Progenitor cell of endocrine pancreas (in vitro differentiated cells): ENCODE measurements around the gene LIG1. TPM values are rescaled to one million over a fixed set of nuclear protein-coding genes. Genes with fewer than 3 reads are reported as not detected.
A peak's percentile ranks its signal among the peaks of the same experiment; 100 is the strongest.

Source experiments
- DNase-seq: peaks from one replicate; pipeline ENCODE4 v3.0.0; 2021; ENCODE audit warnings: low spot score; ENCODE audit not compliant: unreplicated experiment
- H3K27ac Mint-ChIP-seq: 2 replicates; pipeline ENCODE4 v1.8.0; 2021; ENCODE audit warnings: mild to moderate bottlenecking, moderate library complexity, mixed read lengths
- H3K27me3 Mint-ChIP-seq: 2 replicates; pipeline ENCODE4 v1.8.0; 2021; ENCODE audit warnings: mixed read lengths
- H3K36me3 Mint-ChIP-seq: 2 replicates; pipeline ENCODE4 v1.8.0; 2022; ENCODE audit warnings: mixed read lengths; ENCODE audit not compliant: insufficient read depth
- H3K4me1 Mint-ChIP-seq: 2 replicates; pipeline ENCODE4 v1.8.0; 2021; ENCODE audit warnings: low read depth, mixed read lengths
- H3K4me3 Mint-ChIP-seq: 2 replicates; pipeline ENCODE4 v1.8.0; 2021; ENCODE audit warnings: low read depth, mild to moderate bottlenecking, moderate library complexity, mixed read lengths
- H3K9me3 Mint-ChIP-seq: 2 replicates; pipeline ENCODE4 v1.8.0; 2021; ENCODE audit warnings: low read depth, mixed read lengths
- total RNA-seq: library from RNA; stranded (reverse); gene quantifications from 2 replicates; pipeline ENCODE4 v1.2.1, GENCODE V29; 2021
- TF ChIP-seq, protein P1 (sequence below): fragments of 200-600 bp; sonication (generic); IDR thresholded peaks from one replicate; pipeline ENCODE4 v1.5.0; 2021; ENCODE audit warnings: antibody characterized with exemption, mild to moderate bottlenecking; ENCODE audit not compliant: unreplicated experiment

The LIG1 gene
- total RNA-seq, 1 donor from 2014 or later, result 90.4 TPM

DNA sequence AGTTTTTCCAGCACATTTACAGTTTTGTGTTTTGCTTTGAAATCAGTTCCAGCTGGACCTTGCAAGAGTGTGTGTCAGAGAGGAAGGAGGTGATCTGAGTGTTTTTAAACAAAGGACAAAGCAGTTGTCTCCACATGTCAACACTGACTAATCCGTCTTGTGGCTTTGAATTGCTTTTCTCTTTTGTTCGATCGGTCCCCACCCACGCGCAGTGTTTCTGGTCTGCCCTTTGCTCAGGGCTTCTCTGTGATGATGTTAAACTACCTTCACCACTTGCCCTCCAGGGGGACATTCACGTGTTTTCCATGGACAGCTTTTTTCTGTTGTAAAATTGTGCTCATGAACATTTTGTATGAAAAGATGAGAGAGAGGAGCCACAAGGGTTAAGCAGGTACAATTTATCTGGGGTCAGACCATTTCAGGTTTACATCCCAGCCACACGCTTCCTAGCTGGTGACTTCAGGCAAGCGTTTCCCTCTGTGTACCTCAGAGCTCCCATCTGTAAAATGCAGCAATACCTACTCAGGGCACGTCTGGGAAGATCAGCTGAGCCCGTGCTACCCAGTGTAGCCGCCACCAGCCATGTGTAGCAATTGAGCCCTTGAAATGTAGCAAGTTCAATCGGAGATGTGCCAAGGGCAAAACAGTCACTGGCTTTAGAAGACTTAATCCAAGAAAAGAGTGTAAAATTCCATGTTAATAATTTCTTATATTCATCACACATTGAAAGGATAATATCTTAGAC is 46.1 kb downstream of the LIG1 start:
- H3K4me1 Mint-ChIP-seq, result peaks cover 6% of the 10 kb centered on the region
- H3K27ac Mint-ChIP-seq, result no peak overlapping the region
- TF ChIP-seq, protein P1, sequence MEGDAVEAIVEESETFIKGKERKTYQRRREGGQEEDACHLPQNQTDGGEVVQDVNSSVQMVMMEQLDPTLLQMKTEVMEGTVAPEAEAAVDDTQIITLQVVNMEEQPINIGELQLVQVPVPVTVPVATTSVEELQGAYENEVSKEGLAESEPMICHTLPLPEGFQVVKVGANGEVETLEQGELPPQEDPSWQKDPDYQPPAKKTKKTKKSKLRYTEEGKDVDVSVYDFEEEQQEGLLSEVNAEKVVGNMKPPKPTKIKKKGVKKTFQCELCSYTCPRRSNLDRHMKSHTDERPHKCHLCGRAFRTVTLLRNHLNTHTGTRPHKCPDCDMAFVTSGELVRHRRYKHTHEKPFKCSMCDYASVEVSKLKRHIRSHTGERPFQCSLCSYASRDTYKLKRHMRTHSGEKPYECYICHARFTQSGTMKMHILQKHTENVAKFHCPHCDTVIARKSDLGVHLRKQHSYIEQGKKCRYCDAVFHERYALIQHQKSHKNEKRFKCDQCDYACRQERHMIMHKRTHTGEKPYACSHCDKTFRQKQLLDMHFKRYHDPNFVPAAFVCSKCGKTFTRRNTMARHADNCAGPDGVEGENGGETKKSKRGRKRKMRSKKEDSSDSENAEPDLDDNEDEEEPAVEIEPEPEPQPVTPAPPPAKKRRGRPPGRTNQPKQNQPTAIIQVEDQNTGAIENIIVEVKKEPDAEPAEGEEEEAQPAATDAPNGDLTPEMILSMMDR, result peak; percentile 44
- H3K9me3 Mint-ChIP-seq, result no peaks in the 10 kb centered on the region
- no peak for DNase-seq
- H3K4me3 Mint-ChIP-seq, result no peak overlapping the region
- H3K36me3 Mint-ChIP-seq, result peaks cover 43% of the 10 kb centered on the region
- H3K27me3 Mint-ChIP-seq, result no peaks in the 10 kb centered on the region

DNA sequence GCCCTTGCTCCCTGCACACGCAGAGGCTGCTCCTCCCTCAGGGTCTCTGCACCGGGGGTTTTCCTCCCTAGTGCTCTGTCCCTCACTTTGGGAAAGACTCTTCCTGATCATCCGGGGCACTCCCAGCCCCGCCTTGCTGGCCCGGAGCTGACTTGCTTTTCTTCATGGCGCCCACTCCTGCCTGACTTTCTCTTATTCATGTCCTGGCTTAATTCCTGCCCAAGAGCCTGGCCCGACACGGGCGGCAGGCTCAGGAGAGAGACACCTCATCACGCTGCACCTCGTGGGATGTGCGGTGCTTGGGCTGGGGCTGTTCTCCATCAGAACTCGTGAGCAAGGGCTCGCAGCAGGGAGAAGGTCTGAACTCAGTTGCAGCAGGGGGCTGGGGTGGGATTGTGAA is 47.7 kb downstream of the LIG1 start:
- H3K36me3 Mint-ChIP-seq, result peaks cover 34% of the 10 kb centered on the region
- H3K4me3 Mint-ChIP-seq, result no peak overlapping the region
- DNase-seq, result no peak
- H3K27ac Mint-ChIP-seq, result peak overlapping the region; percentile 88
- no peaks in the 10 kb centered on the region for H3K27me3 Mint-ChIP-seq
- H3K9me3 Mint-ChIP-seq, result no peaks in the 10 kb centered on the region
- TF ChIP-seq, protein P1, result no peak
- peaks cover 6% of the 10 kb centered on the region for H3K4me1 Mint-ChIP-seq

DNA sequence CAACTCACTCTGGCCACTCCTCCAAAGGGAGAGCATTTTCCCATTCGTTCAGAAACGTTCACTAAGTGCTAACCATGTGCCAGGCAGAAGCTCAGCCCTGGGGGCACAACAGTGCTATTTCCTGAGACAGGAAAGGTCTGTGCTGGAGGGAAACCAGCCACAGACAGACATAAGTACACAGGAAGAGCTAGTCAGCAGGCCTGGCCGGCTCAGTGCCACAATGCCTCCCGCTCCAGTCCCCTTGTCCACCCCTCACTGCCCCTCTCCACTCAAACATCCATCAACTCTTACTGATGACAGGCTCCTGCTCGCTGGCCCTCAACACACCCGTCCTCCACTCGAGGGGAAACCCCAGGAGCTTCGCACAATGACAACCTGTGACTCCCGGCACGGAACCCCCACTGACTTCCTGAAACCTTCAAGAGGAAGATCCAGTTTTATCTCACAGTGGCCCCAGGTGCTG is 48.2 kb downstream of the LIG1 start:
- Mint-ChIP-seq H3K27me3 (no peaks in the 10 kb centered on the region), H3K36me3 (peaks cover 31% of the 10 kb centered on the region), H3K4me1 (peaks cover 6% of the 10 kb centered on the region)

DNA sequence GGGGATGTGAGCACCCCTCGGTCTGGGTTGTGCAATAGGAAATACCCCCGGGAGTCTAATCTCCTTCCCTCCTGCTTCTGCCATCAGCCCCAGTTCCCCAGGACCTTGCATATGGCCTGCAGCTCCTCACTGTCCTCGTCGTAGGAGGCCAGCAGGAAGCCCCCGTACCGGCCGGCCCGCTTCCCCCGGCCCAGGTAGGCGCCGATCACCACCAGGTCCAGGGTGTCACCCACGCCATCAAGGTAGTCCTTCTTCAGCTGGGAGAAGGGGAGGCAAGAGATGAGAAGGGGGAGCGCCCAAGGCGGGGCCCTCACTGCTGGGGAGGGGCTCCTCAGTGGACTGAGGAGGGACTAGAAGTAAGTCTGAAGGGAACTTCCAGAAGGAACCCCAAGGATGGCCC is 49.1 kb downstream of the LIG1 start:
- peaks cover 6% of the 10 kb centered on the region for H3K4me1 Mint-ChIP-seq
- TF ChIP-seq, protein P1, result no peak
- DNase-seq, result no peak
- H3K27me3 Mint-ChIP-seq, result no peaks in the 10 kb centered on the region
- peaks cover 27% of the 10 kb centered on the region for H3K36me3 Mint-ChIP-seq
- H3K9me3 Mint-ChIP-seq, result no peaks in the 10 kb centered on the region
- H3K27ac Mint-ChIP-seq, result no peak overlapping the region
- H3K4me3 Mint-ChIP-seq, result no peak overlapping the region

More for the DNA sequence above, 48.2 kb downstream of the LIG1 start:
- Mint-ChIP-seq H3K27ac (peak overlapping the region; percentile 88), H3K4me3 (no peak overlapping the region), H3K9me3 (no peaks in the 10 kb centered on the region)
- no peak for DNase-seq
- TF ChIP-seq, protein P1, result no peak

DNA sequence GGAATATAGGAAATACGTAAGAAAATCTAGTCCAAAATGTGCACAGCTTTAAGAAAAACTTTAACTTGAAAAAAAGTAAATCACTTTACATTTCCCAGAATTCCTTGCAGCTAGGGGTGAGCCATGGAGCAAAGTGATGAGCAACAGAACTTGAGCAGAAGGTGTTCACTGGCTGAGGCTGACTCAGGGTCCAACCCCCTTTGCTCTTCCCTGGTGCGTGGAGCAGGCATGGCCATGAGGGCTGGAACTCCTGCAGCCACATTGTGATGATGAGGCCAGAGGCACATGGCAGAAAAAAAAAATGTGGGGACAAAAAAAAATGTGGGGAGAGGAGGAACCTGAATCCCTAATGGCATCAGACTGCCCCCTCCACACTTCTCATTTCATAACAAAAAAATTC is 49.6 kb downstream of the LIG1 start:
- TF ChIP-seq, protein P1, result no peak
- Mint-ChIP-seq H3K9me3 (no peaks in the 10 kb centered on the region), H3K36me3 (peaks cover 27% of the 10 kb centered on the region), H3K27ac (no peak overlapping the region), H3K27me3 (no peaks in the 10 kb centered on the region), H3K4me3 (no peak overlapping the region), H3K4me1 (peaks cover 6% of the 10 kb centered on the region)
- no peak for DNase-seq
